ENCODE results near the gene DCK.
"Not testable (repeated sequence)": the region's sequence is repeated elsewhere in the genome, so short reads cannot be mapped to it uniquely, and the experiment has no call there.

The DCK gene

DNA sequence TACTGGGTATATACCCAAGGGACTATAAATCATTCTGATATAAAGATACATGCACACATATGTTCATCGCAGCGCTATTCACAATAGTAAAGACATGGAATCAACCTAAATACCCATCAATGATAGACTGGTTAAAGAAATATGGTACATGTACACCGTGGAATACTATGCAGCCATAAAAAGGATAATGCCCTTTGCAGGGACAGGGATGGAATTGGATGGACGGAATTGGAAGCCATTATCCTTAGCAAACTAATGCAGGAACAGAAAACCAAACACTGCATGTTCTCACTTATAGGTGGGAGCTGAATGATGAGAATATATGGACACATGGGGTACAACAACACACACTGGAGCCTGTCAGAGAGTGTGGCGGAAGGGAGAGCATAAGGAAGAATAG lies 55.9 kb downstream of the DCK start:
- H3K4me1 ChIP-seq (ENCODE audit: control insufficient read depth, insufficient read depth, low read length): no peaks in the 10 kb centered on the region
- no peak overlapping the region for H3K27ac ChIP-seq (ENCODE audit: low read depth, low read length)
- H3K27me3 ChIP-seq (ENCODE audit: control insufficient read depth, insufficient read depth, low read length): no peaks in the 10 kb centered on the region
- H3K4me3 ChIP-seq (ENCODE audit: low read length): no peak overlapping the region
- H3K9ac ChIP-seq (ENCODE audit: low read length): no peak overlapping the region
- H3K36me3 ChIP-seq (ENCODE audit: control insufficient read depth, insufficient read depth, low read length): no peaks in the 10 kb centered on the region

DNA sequence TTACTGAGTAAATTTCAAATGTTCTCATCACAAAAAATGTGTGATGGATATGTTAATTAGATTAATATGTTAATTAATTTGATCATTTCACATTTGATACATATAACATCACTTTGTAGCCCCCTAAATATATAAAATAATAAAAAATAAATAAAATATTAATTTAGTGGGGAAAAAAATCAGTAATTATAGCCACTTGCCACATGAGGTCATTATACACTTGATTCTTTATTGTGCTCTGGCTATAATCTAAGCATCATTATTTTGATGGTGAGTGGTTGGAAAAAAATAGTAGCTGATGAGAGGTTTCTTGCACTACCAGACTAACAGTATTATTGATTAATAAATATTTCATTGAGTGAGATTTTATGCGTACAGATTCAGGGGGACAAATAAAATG lies 57.4 kb downstream of the DCK start:
- H3K4me1 ChIP-seq (ENCODE audit: control insufficient read depth, insufficient read depth, low read length): no peaks in the 10 kb centered on the region
- no peaks in the 10 kb centered on the region for H3K36me3 ChIP-seq (ENCODE audit: control insufficient read depth, insufficient read depth, low read length)
- no peak overlapping the region for H3K4me3 ChIP-seq (ENCODE audit: low read length)
- H3K27ac ChIP-seq (ENCODE audit: low read depth, low read length): no peak overlapping the region
- H3K9ac ChIP-seq (ENCODE audit: low read length): no peak overlapping the region
- no peaks in the 10 kb centered on the region for H3K27me3 ChIP-seq (ENCODE audit: control insufficient read depth, insufficient read depth, low read length)

DNA sequence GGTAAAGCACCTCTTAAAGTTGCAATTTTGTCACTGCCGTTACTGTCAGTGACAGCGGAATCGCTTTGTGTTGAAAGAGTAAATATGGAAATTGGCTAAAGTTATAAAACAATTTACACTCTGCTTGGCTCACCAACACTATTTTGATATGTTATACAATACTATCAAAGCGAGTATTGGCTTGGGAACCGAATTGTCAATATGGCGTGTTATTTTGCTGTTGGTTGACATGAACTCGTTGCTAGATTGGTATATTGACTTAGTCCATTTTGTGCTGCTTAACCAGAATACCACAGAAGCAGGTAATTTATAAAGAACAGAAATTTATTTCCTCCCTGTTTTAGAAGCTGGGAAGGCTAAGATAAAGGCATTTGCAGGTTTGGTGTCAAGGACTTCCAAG lies 58.6 kb downstream of the DCK start:
- Histone ChIP-seq H3K36me3 (ENCODE audit: control insufficient read depth, insufficient read depth, low read length) (no peaks in the 10 kb centered on the region), H3K27ac (ENCODE audit: low read depth, low read length) (no peak overlapping the region), H3K4me1 (ENCODE audit: control insufficient read depth, insufficient read depth, low read length) (no peaks in the 10 kb centered on the region), H3K9ac (ENCODE audit: low read length) (no peak overlapping the region), H3K27me3 (ENCODE audit: control insufficient read depth, insufficient read depth, low read length) (no peaks in the 10 kb centered on the region), H3K4me3 (ENCODE audit: low read length) (no peak overlapping the region)

DNA sequence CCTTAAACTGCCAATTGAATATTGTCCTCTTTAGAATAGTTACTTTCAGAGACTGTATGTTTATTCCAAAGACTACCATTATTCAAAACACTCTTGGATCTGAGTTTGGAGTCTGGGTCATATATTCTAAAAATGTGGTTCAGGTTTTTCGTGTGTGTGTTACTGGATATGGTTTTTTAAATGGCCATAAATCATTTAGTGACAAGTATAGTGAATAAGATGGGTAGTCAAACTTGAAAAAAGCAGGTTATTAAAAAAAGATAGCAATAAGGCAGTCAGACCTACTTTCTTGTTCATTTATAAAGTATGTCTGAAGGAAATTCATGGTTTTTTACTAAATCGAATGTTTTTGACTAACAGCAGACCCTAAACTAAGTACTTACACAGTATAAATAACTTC lies 59.3 kb downstream of the DCK start:
- no peaks in the 10 kb centered on the region for H3K4me1 ChIP-seq (ENCODE audit: control insufficient read depth, insufficient read depth, low read length)
- no peaks in the 10 kb centered on the region for H3K27me3 ChIP-seq (ENCODE audit: control insufficient read depth, insufficient read depth, low read length)
- H3K9ac ChIP-seq (ENCODE audit: low read length): no peak overlapping the region
- no peak overlapping the region for H3K27ac ChIP-seq (ENCODE audit: low read depth, low read length)
- no peaks in the 10 kb centered on the region for H3K36me3 ChIP-seq (ENCODE audit: control insufficient read depth, insufficient read depth, low read length)
- H3K4me3 ChIP-seq (ENCODE audit: low read length): no peak overlapping the region

DNA sequence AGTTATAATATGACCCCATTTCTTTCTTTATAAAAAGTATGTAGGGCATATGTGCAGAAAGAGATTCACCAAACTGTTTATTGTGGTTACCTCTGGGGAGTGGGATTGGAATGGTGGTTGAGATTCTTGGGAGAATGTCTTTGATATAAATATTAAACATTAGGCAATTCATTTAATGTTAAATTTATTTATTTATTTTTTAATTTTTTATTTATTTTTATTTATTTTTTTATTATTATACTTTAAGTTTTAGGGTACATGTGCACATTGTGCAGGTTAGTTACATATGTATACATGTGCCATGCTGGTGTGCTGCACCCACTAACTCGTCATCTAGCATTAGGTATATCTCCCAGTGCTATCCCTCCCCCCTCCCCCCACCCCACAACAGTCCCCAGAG lies 60.2 kb downstream of the DCK start:
- not testable (repeated sequence) for H3K36me3 ChIP-seq (ENCODE audit: control insufficient read depth, insufficient read depth, low read length); H3K27me3 ChIP-seq (ENCODE audit: control insufficient read depth, insufficient read depth, low read length); H3K4me3 ChIP-seq (ENCODE audit: low read length); H3K9ac ChIP-seq (ENCODE audit: low read length); H3K4me1 ChIP-seq (ENCODE audit: control insufficient read depth, insufficient read depth, low read length); H3K27ac ChIP-seq (ENCODE audit: low read depth, low read length)

DNA sequence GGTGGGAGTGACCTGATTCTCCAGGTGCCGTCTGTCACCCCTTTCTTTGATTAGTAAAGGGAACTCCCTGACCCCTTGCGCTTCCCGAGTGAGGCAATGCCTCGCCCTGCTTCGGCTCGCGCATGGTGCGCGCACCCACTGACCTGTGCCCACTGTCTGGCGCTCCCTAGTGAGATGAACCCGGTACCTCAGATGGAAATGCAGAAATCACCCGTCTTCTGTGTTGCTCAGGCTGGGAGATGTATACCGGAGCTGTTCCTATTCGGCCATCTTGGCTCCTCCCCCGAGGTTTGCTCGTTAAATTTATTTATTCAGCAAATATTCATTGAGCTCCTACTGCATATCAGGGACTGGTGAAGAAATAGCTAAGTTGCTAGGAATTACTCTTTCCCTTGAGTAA lies 66.1 kb downstream of the DCK start:
- not testable (repeated sequence) for H3K36me3 ChIP-seq (ENCODE audit: control insufficient read depth, insufficient read depth, low read length); H3K4me1 ChIP-seq (ENCODE audit: control insufficient read depth, insufficient read depth, low read length); H3K27ac ChIP-seq (ENCODE audit: low read depth, low read length); H3K27me3 ChIP-seq (ENCODE audit: control insufficient read depth, insufficient read depth, low read length); H3K9ac ChIP-seq (ENCODE audit: low read length); H3K4me3 ChIP-seq (ENCODE audit: low read length)

DNA sequence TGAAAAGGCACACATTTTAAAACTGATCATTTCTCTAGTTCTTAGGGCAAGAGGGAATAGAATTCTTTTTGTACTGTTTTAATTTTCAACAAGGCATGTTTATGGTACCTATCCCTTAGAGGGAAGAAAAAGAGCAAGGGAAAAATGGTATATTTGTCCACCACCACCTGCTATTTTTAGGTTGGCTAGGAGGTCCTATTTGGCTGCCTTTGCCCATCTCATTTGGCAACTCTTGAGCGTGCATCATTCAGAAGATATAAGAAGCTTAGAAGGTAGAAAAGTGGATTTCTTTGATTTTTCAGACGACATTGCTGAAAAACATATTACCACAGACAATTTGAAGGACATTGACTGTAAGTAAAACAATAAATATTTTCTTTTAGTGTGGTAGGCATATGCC lies 69.0 kb downstream of the DCK start:
- Histone ChIP-seq H3K36me3 (ENCODE audit: control insufficient read depth, insufficient read depth, low read length) (no peaks in the 10 kb centered on the region), H3K9ac (ENCODE audit: low read length) (no peak overlapping the region), H3K4me3 (ENCODE audit: low read length) (no peak overlapping the region), H3K27me3 (ENCODE audit: control insufficient read depth, insufficient read depth, low read length) (no peaks in the 10 kb centered on the region), H3K4me1 (ENCODE audit: control insufficient read depth, insufficient read depth, low read length) (no peaks in the 10 kb centered on the region), H3K27ac (ENCODE audit: low read depth, low read length) (no peak overlapping the region)

DNA sequence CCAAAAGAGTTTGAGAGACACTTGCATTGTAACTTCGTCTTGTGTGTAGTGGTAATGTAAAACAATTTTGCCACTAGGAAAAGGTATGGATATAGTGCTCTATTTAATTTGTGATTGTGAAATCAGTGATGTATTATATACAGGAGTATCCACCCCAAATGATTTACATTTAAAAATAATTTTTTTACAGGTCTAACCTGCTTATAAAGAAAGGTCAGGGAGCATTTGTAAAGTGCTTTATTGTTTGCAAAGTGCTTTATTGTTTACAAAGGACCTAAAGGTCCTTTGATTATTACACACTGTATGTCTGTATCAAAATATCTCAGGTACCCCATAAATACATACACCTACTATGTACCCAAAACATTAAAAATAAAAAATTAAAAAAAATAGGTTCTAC lies 70.3 kb downstream of the DCK start:
- Histone ChIP-seq H3K4me1 (ENCODE audit: control insufficient read depth, insufficient read depth, low read length) (no peaks in the 10 kb centered on the region), H3K36me3 (ENCODE audit: control insufficient read depth, insufficient read depth, low read length) (no peaks in the 10 kb centered on the region), H3K4me3 (ENCODE audit: low read length) (no peak overlapping the region), H3K27me3 (ENCODE audit: control insufficient read depth, insufficient read depth, low read length) (no peaks in the 10 kb centered on the region), H3K27ac (ENCODE audit: low read depth, low read length) (no peak overlapping the region), H3K9ac (ENCODE audit: low read length) (no peak overlapping the region)

DNA sequence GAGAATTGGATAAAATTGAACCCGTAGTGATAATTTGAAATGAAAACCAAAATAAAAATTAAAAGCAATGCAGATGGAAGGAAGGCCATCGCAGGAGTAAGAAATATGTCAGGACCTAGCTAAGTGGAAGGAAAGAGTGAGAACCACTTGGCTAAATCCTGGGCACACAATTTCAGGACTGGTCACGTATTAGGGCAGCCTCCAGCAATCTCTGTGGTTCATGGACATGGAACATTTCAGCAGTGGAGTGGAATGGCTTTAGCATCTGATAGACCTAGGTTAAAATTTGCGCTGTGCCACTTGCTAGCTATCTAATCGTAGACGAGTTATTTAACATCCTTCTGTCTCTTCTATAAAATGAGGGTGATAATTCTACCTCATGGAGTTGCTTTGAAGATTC lies 71.1 kb downstream of the DCK start:
- H3K36me3 ChIP-seq (ENCODE audit: control insufficient read depth, insufficient read depth, low read length): no peaks in the 10 kb centered on the region
- H3K27ac ChIP-seq (ENCODE audit: low read depth, low read length): no peak overlapping the region
- no peak overlapping the region for H3K4me3 ChIP-seq (ENCODE audit: low read length)
- H3K4me1 ChIP-seq (ENCODE audit: control insufficient read depth, insufficient read depth, low read length): no peaks in the 10 kb centered on the region
- H3K9ac ChIP-seq (ENCODE audit: low read length): no peak overlapping the region
- no peaks in the 10 kb centered on the region for H3K27me3 ChIP-seq (ENCODE audit: control insufficient read depth, insufficient read depth, low read length)

DNA sequence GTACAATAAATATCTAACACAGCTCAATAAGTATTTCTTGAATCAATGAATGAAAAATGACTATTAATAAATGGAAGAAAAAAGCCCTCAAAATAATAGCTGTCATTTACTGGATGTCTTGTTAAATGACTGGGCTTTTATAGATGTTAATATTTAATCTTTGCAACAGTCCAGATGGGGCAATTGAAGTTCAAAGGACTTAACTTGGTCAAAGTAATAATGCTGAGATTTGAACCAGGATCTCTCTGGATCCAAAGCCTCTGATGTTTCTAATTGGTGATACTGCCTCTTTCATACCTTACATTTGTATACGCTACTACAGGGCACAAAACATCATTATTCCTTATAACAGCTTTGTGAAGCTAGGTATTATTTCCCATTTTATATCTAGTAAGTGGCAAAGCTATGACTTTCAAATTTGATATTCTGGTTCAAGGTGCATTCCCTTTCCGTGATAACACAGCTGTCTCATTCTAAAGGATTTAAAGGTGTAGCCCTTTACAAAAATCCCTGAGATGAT lies 72.6 kb downstream of the DCK start:
- H3K4me1 ChIP-seq (ENCODE audit: control insufficient read depth, insufficient read depth, low read length): no peaks in the 10 kb centered on the region
- H3K27me3 ChIP-seq (ENCODE audit: control insufficient read depth, insufficient read depth, low read length): no peaks in the 10 kb centered on the region
- no peaks in the 10 kb centered on the region for H3K36me3 ChIP-seq (ENCODE audit: control insufficient read depth, insufficient read depth, low read length)
- no peak overlapping the region for H3K27ac ChIP-seq (ENCODE audit: low read depth, low read length)
- H3K4me3 ChIP-seq (ENCODE audit: low read length): no peak overlapping the region
- H3K9ac ChIP-seq (ENCODE audit: low read length): no peak overlapping the region

DNA sequence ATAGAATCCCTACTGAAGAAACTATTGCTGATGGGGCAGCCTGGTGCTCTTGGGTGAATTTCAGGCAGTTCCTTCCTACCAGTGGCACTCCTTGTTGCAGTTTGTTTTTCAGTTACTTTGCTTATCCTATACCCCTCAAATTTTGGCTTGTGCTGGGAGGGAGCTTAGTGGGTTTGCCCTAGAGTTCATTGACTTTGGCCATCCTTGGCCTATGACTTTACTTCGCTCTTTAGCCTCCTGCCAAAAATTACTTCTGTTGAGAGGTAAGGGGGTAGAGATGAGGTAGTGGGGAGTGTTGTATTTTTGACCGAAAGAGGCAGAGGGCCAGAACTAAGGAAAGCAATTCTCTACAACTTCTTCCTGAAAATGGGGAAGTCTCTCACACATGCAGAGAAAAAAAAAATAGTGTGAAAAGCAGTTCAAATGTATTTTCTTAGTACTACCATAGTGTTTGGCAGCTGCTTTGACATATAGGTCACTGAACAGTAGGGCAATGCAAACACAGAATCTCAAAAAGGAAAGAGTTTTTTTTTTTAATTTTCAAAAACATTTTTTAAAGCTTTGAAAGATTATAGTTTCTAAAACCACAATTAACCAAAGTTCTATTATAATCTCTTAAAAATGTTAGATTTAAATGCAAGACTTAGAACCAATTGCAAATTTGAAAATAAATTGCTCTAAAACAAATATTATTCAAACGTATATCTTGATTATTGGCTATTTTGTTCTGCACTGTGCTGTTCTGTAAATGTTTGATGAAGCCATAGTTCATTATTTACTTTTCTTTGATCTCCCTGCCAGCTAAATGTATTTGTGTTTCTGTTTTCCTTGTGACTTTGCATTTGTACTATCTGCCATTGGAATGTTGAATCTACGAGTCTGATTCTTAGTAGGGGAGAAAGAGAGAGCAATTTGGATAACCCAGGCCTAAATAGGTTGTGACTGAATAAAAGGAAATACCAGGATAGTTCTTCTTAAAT lies 73.6 kb downstream of the DCK start:
- no peaks in the 10 kb centered on the region for H3K27me3 ChIP-seq (ENCODE audit: control insufficient read depth, insufficient read depth, low read length)
- H3K36me3 ChIP-seq (ENCODE audit: control insufficient read depth, insufficient read depth, low read length): no peaks in the 10 kb centered on the region
- H3K4me1 ChIP-seq (ENCODE audit: control insufficient read depth, insufficient read depth, low read length): no peaks in the 10 kb centered on the region
- no peak overlapping the region for H3K4me3 ChIP-seq (ENCODE audit: low read length)
- H3K27ac ChIP-seq (ENCODE audit: low read depth, low read length): no peak overlapping the region
- H3K9ac ChIP-seq (ENCODE audit: low read length): no peak overlapping the region

DNA sequence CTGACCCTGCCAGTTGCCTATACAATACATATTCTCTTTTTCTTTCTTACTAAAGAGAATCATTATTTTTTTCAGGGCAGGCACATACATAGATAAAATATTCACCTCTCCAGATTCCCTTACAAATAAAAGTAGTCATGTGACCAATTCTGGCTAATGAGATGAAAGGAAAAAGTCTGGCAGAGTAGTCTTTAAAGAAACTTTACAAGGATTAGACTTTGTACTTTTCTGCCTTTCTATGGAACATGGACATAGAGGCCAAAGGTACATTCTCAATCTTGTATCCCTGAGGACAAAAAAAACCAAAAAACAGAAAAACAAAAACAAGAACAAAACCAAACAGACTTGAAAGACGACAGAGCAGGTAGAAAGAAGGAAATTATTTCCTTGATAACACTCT lies 75.6 kb downstream of the DCK start:
- Histone ChIP-seq H3K4me3 (ENCODE audit: low read length) (no peak overlapping the region), H3K4me1 (ENCODE audit: control insufficient read depth, insufficient read depth, low read length) (no peaks in the 10 kb centered on the region), H3K9ac (ENCODE audit: low read length) (no peak overlapping the region), H3K27me3 (ENCODE audit: control insufficient read depth, insufficient read depth, low read length) (no peaks in the 10 kb centered on the region), H3K27ac (ENCODE audit: low read depth, low read length) (no peak overlapping the region), H3K36me3 (ENCODE audit: control insufficient read depth, insufficient read depth, low read length) (no peaks in the 10 kb centered on the region)

DNA sequence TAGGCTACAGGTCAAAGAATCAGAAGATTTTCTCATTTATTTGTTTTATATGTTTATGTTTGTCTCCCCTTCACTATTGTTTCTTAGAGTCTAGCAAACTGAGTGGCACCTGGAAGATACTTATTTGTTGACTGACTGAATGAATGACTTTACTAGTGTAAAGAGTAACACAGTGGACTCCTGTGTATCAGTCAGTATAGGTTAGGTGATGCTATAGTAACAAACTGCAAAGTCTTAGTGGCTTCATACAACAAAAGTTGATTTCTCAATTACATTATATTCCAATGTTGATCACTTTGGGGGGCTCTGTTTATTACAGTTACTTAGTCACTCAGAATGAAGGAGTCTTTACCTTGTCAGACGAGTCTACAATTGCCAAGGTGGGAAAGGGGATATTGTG lies 76.6 kb downstream of the DCK start:
- Histone ChIP-seq H3K36me3 (ENCODE audit: control insufficient read depth, insufficient read depth, low read length) (no peaks in the 10 kb centered on the region), H3K4me3 (ENCODE audit: low read length) (no peak overlapping the region), H3K9ac (ENCODE audit: low read length) (no peak overlapping the region), H3K27ac (ENCODE audit: low read depth, low read length) (no peak overlapping the region), H3K4me1 (ENCODE audit: control insufficient read depth, insufficient read depth, low read length) (no peaks in the 10 kb centered on the region), H3K27me3 (ENCODE audit: control insufficient read depth, insufficient read depth, low read length) (no peaks in the 10 kb centered on the region)
